A549 (cell line): ENCODE results near the gene SYNM.

Experiments used
- CBX8 ChIP-seq: fragments of 200-600 bp; sonication (generic); IDR thresholded peaks from 2 replicates; pipeline ENCODE4 v1.6.1; 2016
- CTCF ChIP-seq: fragments of >200 bp; sonication (Bioruptor Twin); formaldehyde crosslinking; IDR thresholded peaks from 3 replicates; pipeline ENCODE4 v1.5.1; 2016
- HDAC2 ChIP-seq: fragments of 200-600 bp; sonication (generic); IDR thresholded peaks from 2 replicates; pipeline ENCODE4 v1.6.1; 2016
- MAFK ChIP-seq: fragments of 450-650 bp; IDR thresholded peaks from 2 replicates; pipeline ENCODE4 v1.6.1; 2014; ENCODE audit not compliant: partially characterized antibody
- POLR2A ChIP-seq: IDR thresholded peaks from 2 replicates; pipeline ENCODE4 v1.6.1; 2012; ENCODE audit warnings: mild to moderate bottlenecking, low read length
- RCOR1 ChIP-seq: fragments of 150-350 bp; IDR thresholded peaks from 2 replicates; pipeline ENCODE4 v1.6.1; 2014; ENCODE audit warnings: antibody characterized with exemption, low read length, low read depth
- RFX5 ChIP-seq: fragments of 450-650 bp; IDR thresholded peaks from 2 replicates; pipeline ENCODE4 v1.7.1; 2014; ENCODE audit warnings: antibody characterized with exemption, mild to moderate bottlenecking, moderate library complexity

- no peak for TF ChIP-seq CTCF
- TF ChIP-seq POLR2A: no peak
- no peak for TF ChIP-seq RFX5
- no peak for TF ChIP-seq HDAC2
- no peak for TF ChIP-seq RCOR1
- no peak for TF ChIP-seq MAFK
- TF ChIP-seq CBX8: no peak
Observed at GRCh38 chr15:99149366-99149765, 44.5 kb downstream of the SYNM start.
